Suprapubic skin (tissue), 4 donors: ENCODE data around the gene SNX6.

Source experiments
- CTCF ChIP-seq, 2 donors: fragments of 200-600 bp in 1 of 2; fragments of 450-650 bp in 1 of 2; sonication (generic) in 1 of 2; IDR thresholded peaks; one replicate each; pipeline ENCODE4 v1.5.1; 2016 to 2019; ENCODE audit warnings: antibody characterized with exemption in 2 of 2, mild to moderate bottlenecking in 1 of 2, moderate library complexity in 1 of 2
- POLR2A ChIP-seq, 2 donors: fragments of 450-650 bp; IDR thresholded peaks; one replicate each; pipeline ENCODE4 v1.6.1; 2017; ENCODE audit warnings: antibody characterized with exemption in 2 of 2, mild to moderate bottlenecking in 2 of 2, moderate library complexity in 2 of 2
- POLR2AphosphoS5 ChIP-seq, 3 donors: sonication (generic); formaldehyde crosslinking; IDR thresholded peaks; one replicate each; pipeline ENCODE4 v1.6.1; 2017; ENCODE audit warnings: antibody characterized with exemption in 3 of 3

- no peak for TF ChIP-seq CTCF (IDR thresholded peaks at IDR 0.05)
- no peak for TF ChIP-seq POLR2A (IDR thresholded peaks at IDR 0.05)
- TF ChIP-seq POLR2AphosphoS5 (IDR thresholded peaks at IDR 0.05), result no peak
These were observed 24.5 kb downstream of the SNX6 start for GRCh38 chr14:34605461-34605860.
